NCI-H1694 treated with DMSO at 0.1 percent for 48 hours (cell line): ENCODE measurements around the gene SRSF4.
"Not testable (repeated sequence)": the region's sequence is repeated elsewhere in the genome, so short reads cannot be mapped to it uniquely, and the experiment has no call there.

Source experiments
- DNase-seq: peaks from one replicate; lab custom pipeline; 2025; lab: John Stamatoyannopoulos, UW

SRSF4 gene

GRCh38 chr1:29162476-29163138, 19.1 kb downstream of the SRSF4 start:
- no peak for DNase-seq

GRCh38 chr1:29162025-29162424, 19.7 kb downstream of the SRSF4 start:
- no peak for DNase-seq

- no peak for DNase-seq
Measured at GRCh38 chr1:29159773-29160172, 21.9 kb downstream of the SRSF4 start.

GRCh38 chr1:29157269-29157601, 24.5 kb downstream of the SRSF4 start:
- no peak for DNase-seq

GRCh38 chr1:29156543-29157268, 25.0 kb downstream of the SRSF4 start:
- DNase-seq: no peak

- no peak for DNase-seq
Measured at GRCh38 chr1:29152046-29152805, 29.5 kb downstream of the SRSF4 start.

- not testable (repeated sequence) for DNase-seq
Measured at GRCh38 chr1:29150346-29150745, 31.4 kb downstream of the SRSF4 start.

GRCh38 chr1:29148656-29149491, 32.8 kb downstream of the SRSF4 start:
- DNase-seq: no peak

GRCh38 chr1:29145739-29146437, 35.8 kb downstream of the SRSF4 start:
- no peak for DNase-seq

- no peak for DNase-seq
Measured at GRCh38 chr1:29144178-29144577, 37.5 kb downstream of the SRSF4 start.

- no peak for DNase-seq
Measured at GRCh38 chr1:29142714-29143113, 39.0 kb downstream of the SRSF4 start.

GRCh38 chr1:29136391-29136915, 45.2 kb downstream of the SRSF4 start:
- no peak for DNase-seq

- no peak for DNase-seq
Measured at GRCh38 chr1:29134695-29135028, 47.0 kb downstream of the SRSF4 start.

- DNase-seq: no peak
Measured at GRCh38 chr1:29133861-29134694, 47.6 kb downstream of the SRSF4 start.

- not testable (repeated sequence) for DNase-seq
Measured at GRCh38 chr1:29131056-29131455, 50.6 kb downstream of the SRSF4 start.

- DNase-seq: no peak
Measured at GRCh38 chr1:29129916-29130315, 51.8 kb downstream of the SRSF4 start.

GRCh38 chr1:29128739-29129138, 53.0 kb downstream of the SRSF4 start:
- no peak for DNase-seq

GRCh38 chr1:29126198-29126597, 55.5 kb downstream of the SRSF4 start:
- DNase-seq: no peak

GRCh38 chr1:29125788-29126187, 55.9 kb downstream of the SRSF4 start:
- DNase-seq: no peak

- no peak for DNase-seq
Measured at GRCh38 chr1:29125237-29125641, 56.5 kb downstream of the SRSF4 start.
